ENCODE measurements around the gene RAF1. TPM values are rescaled to one million over a fixed set of nuclear protein-coding genes. Genes with fewer than 3 reads are reported as not detected.

The RAF1 gene
- total RNA-seq, 1 donor from 2014 or later = 123 TPM

DNA sequence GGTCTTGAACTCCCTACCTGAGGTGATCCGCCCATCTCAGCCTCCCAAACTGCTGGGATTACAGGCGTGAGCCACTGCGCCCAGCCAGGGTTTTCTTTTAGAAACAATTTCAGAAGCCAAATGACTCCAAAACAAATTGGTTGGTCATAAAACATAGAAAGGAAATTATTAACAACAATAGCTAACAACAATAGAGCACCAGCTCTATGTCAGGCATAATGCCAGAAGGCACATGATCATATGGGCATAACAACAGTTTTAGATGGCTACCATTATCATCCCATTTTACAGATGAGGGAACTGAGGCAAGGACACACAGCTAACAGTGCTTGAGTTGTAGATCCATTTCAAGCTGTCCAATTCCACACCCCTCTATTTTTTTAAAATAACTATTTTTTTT lies 22.2 kb upstream of the RAF1 start:
- Mint-ChIP-seq H3K9me3 (no peaks in the 10 kb centered on the region), H3K36me3 (ENCODE audit: low read depth) (no peaks in the 10 kb centered on the region), H3K4me1 (peaks cover 4% of the 10 kb centered on the region), H3K4me3 (no peak overlapping the region), H3K27ac (ENCODE audit: unreplicated experiment) (no peak overlapping the region), H3K27me3 (ENCODE audit: low read depth) (no peaks in the 10 kb centered on the region)
- no peak for TF ChIP-seq CTCF (conservative IDR thresholded peaks at IDR 0.05)
- DNase-seq (ENCODE audit: low read depth, low spot score) = no peak

DNA sequence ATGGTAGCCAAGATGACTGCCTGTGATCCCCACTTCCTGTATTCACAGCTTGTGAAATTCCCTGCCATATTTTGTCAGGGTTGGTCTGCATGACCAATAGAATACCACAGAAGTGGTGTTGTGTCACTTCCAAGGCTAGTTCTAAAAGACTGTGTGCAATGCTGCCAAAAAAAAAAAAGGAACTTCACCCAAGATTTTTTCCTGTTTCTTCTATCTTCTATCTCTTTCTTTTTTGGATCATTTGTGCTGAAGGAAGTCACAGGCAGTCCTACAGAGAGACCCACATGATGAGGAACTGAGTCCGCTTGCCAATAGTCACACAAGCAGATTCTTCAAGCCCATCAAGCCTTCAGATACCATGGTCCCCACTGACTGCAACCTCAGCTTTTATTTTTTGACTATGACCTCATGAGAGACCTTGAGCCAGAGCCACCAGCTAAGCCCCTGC lies 18.1 kb upstream of the RAF1 start:
- Mint-ChIP-seq H3K9me3 (no peaks in the 10 kb centered on the region), H3K27ac (ENCODE audit: unreplicated experiment) (no peak overlapping the region), H3K4me3 (no peak overlapping the region), H3K27me3 (ENCODE audit: low read depth) (no peaks in the 10 kb centered on the region), H3K4me1 (peaks cover 8% of the 10 kb centered on the region), H3K36me3 (ENCODE audit: low read depth) (no peaks in the 10 kb centered on the region)
- DNase-seq (ENCODE audit: low read depth, low spot score) = no peak
- TF ChIP-seq CTCF (conservative IDR thresholded peaks at IDR 0.05) = no peak

- Mint-ChIP-seq H3K27ac (ENCODE audit: unreplicated experiment) (no peak overlapping the region), H3K4me3 (no peak overlapping the region), H3K36me3 (ENCODE audit: low read depth) (no peaks in the 10 kb centered on the region), H3K27me3 (ENCODE audit: low read depth) (no peaks in the 10 kb centered on the region), H3K9me3 (no peaks in the 10 kb centered on the region), H3K4me1 (peaks cover 8% of the 10 kb centered on the region)
- no peak for TF ChIP-seq CTCF (conservative IDR thresholded peaks at IDR 0.05)
- DNase-seq (ENCODE audit: low read depth, low spot score) = no peak
Observed at GRCh38 chr3:12681089-12681942, 17.4 kb upstream of the RAF1 start.

DNA sequence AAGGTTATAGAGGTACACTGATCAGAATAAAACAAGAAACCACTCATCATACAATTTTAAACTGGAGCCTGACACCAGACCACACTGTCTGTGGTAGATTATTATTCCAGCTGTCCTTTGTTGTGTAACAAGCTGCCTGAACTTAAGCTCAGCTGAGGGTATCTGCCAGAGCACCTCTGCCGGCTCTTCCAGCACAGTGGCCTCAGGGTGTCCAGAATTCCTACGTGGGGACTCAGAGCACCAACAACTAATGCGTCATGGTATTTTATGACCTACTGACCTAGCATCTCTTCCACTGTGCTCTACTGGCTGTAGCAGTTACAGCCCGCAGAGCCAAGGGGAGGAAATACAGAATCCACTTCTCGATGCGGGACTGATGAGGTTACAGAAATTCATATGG lies 15.6 kb upstream of the RAF1 start:
- Mint-ChIP-seq H3K4me1 (peaks cover 8% of the 10 kb centered on the region), H3K9me3 (peaks cover 2% of the 10 kb centered on the region), H3K27ac (ENCODE audit: unreplicated experiment) (no peak overlapping the region), H3K27me3 (ENCODE audit: low read depth) (no peaks in the 10 kb centered on the region), H3K4me3 (no peak overlapping the region), H3K36me3 (ENCODE audit: low read depth) (no peaks in the 10 kb centered on the region)
- no peak for TF ChIP-seq CTCF (conservative IDR thresholded peaks at IDR 0.05)
- no peak for DNase-seq (ENCODE audit: low read depth, low spot score)

DNA sequence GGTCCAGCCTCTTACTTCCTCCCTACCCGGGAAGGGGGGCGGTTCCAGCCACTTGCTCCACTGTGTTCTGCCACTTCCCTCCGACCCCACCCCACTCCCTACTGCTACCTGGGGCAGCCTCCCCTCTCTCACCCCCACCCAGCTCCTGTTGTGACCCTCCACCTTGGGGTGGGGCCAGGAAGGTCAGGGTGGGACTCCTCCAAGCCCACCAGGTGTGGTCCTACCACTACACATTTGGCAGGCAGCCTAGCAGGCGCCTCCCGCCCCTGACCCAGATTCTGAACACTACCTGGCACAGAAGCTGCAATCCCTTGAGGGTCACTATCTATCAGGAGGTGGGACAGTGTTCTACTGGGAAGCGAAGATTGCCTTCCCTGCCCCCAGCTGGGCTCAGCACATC lies 13.7 kb upstream of the RAF1 start:
- TF ChIP-seq CTCF (conservative IDR thresholded peaks at IDR 0.05) = no peak
- no peak for DNase-seq (ENCODE audit: low read depth, low spot score)
- Mint-ChIP-seq H3K9me3 (peaks cover 2% of the 10 kb centered on the region), H3K36me3 (ENCODE audit: low read depth) (no peaks in the 10 kb centered on the region), H3K4me3 (no peak overlapping the region), H3K4me1 (peaks cover 8% of the 10 kb centered on the region), H3K27ac (ENCODE audit: unreplicated experiment) (no peak overlapping the region), H3K27me3 (ENCODE audit: low read depth) (no peaks in the 10 kb centered on the region)

Measured in neural crest cell (in vitro differentiated cells).